Measurements from ENCODE around the gene TMEM132D.

TMEM132D gene

GRCh38 chr12:129160282-129160681 lies 743.5 kb downstream of the TMEM132D start:
- DNase-seq, result no peak

GRCh38 chr12:129152351-129153104 lies 751.3 kb downstream of the TMEM132D start:
- no peak for DNase-seq

- no peak for DNase-seq
Observed at GRCh38 chr12:129150721-129151120, 753.1 kb downstream of the TMEM132D start.

- no peak for DNase-seq
Observed at GRCh38 chr12:129145381-129145780, 758.4 kb downstream of the TMEM132D start.

- no peak for DNase-seq
Observed at GRCh38 chr12:129138776-129139175, 765.0 kb downstream of the TMEM132D start.

- no peak for DNase-seq
Observed at GRCh38 chr12:129136694-129137325, 767.0 kb downstream of the TMEM132D start.

- DNase-seq, result no peak
Observed at GRCh38 chr12:129127771-129128170, 776.1 kb downstream of the TMEM132D start.

- no peak for DNase-seq
Observed at GRCh38 chr12:129127211-129127610, 776.6 kb downstream of the TMEM132D start.

- DNase-seq, result no peak
Observed at GRCh38 chr12:129119537-129119936, 784.3 kb downstream of the TMEM132D start.

GRCh38 chr12:129115558-129115957 lies 788.3 kb downstream of the TMEM132D start:
- DNase-seq, result no peak

GRCh38 chr12:129110575-129110974 lies 793.2 kb downstream of the TMEM132D start:
- no peak for DNase-seq

GRCh38 chr12:129109174-129110001 lies 794.4 kb downstream of the TMEM132D start:
- no peak for DNase-seq

- DNase-seq, result no peak
Observed at GRCh38 chr12:129106772-129107171, 797.1 kb downstream of the TMEM132D start.

- DNase-seq, result no peak
Observed at GRCh38 chr12:129103231-129103630, 800.6 kb downstream of the TMEM132D start.

GRCh38 chr12:129102233-129102632 lies 801.6 kb downstream of the TMEM132D start:
- no peak for DNase-seq

GRCh38 chr12:129101816-129102215 lies 802.0 kb downstream of the TMEM132D start:
- no peak for DNase-seq

- DNase-seq, result no peak
Observed at GRCh38 chr12:129101404-129101803, 802.4 kb downstream of the TMEM132D start.

- no peak for DNase-seq
Observed at GRCh38 chr12:129097451-129097850, 806.4 kb downstream of the TMEM132D start.

- DNase-seq, result no peak
Observed at GRCh38 chr12:129096968-129097367, 806.9 kb downstream of the TMEM132D start.

GRCh38 chr12:129096184-129096583 lies 807.6 kb downstream of the TMEM132D start:
- no peak for DNase-seq

- DNase-seq, result no peak
Observed at GRCh38 chr12:129089576-129089975, 814.2 kb downstream of the TMEM132D start.

GRCh38 chr12:129084875-129085826 lies 818.7 kb downstream of the TMEM132D start:
- no peak for DNase-seq

All from T-helper 2 cell (primary cell).